Measurements from ENCODE around the gene ALDOB. TPM values are rescaled to one million over a fixed set of nuclear protein-coding genes. Genes with fewer than 3 reads are reported as not detected.

The ALDOB gene
- total RNA-seq, 1 experiment from 2014 or later = not detected

GRCh38 chr9:101383361-101383760 is 52.2 kb downstream of the ALDOB start:
- CTCF ChIA-PET = no interaction called here
- POLR2A ChIA-PET (ENCODE audit: unreplicated experiment) = no interaction called here
- DNase-seq = no peak
- H3K36me3 ChIP-seq (ENCODE audit: low read depth, low read length) = peaks cover 8% of the 10 kb centered on the region; the same call in 1 of the 2 replicates
- H3K79me2 ChIP-seq (ENCODE audit: low read length) = no peaks in the 10 kb centered on the region
- no peak overlapping the region for H3K27ac ChIP-seq (ENCODE audit: low read length)
- H3K4me1 ChIP-seq (ENCODE audit: insufficient read depth, low read length) = no peaks in the 10 kb centered on the region
- ATAC-seq = no peak
- H3F3A ChIP-seq (ENCODE audit: low read length, unreplicated experiment) = no peaks in the 10 kb centered on the region
- no peaks in the 10 kb centered on the region for H4K20me1 ChIP-seq (ENCODE audit: low read length)
- BruUV-seq (replicated peaks) = no TSS peak
- H3K4me3 ChIP-seq (ENCODE audit: low read length) = no peak overlapping the region
- intact Hi-C loops (cut with micrococcal nuclease) = no loop called here
- TF ChIP-seq EZH2phosphoT487 (IDR thresholded peaks at IDR 0.05; ENCODE audit: borderline replicate concordance, low read length) (no peak), EZH2 (IDR thresholded peaks at IDR 0.05; ENCODE audit: low read length, unreplicated experiment) (no peak), CTCF (conservative IDR thresholded peaks at IDR 0.05; ENCODE audit: low read depth, low read length) (no peak)
- H3K27me3 ChIP-seq (ENCODE audit: low read length) = no peaks in the 10 kb centered on the region
- no peak overlapping the region for H3K4me2 ChIP-seq (ENCODE audit: low read length)
- H3K9me3 ChIP-seq (ENCODE audit: low read length) = no peaks in the 10 kb centered on the region
- H2AFZ ChIP-seq (ENCODE audit: low read length) = no peak overlapping the region
- no peak overlapping the region for H3K9ac ChIP-seq (ENCODE audit: low read length)
- no peaks in the 10 kb centered on the region for H3K9me2 ChIP-seq (replicated peaks; ENCODE audit: low read length)

GRCh38 chr9:101381833-101382342 is 53.7 kb downstream of the ALDOB start:
- H3K9me2 ChIP-seq (replicated peaks; ENCODE audit: low read length) = no peaks in the 10 kb centered on the region
- H3K36me3 ChIP-seq (ENCODE audit: low read depth, low read length) = no peaks in the 10 kb centered on the region
- H4K20me1 ChIP-seq (ENCODE audit: low read length) = no peaks in the 10 kb centered on the region
- H2AFZ ChIP-seq (ENCODE audit: low read length) = no peak overlapping the region
- no peaks in the 10 kb centered on the region for H3K4me1 ChIP-seq (ENCODE audit: insufficient read depth, low read length)
- H3K9ac ChIP-seq (ENCODE audit: low read length) = no peak overlapping the region
- ATAC-seq (no peak), DNase-seq (no peak)
- TF ChIP-seq CTCF (conservative IDR thresholded peaks at IDR 0.05; ENCODE audit: low read depth, low read length) (no peak), EZH2phosphoT487 (IDR thresholded peaks at IDR 0.05; ENCODE audit: borderline replicate concordance, low read length) (no peak), EZH2 (IDR thresholded peaks at IDR 0.05; ENCODE audit: low read length, unreplicated experiment) (no peak)
- H3K4me2 ChIP-seq (ENCODE audit: low read length) = no peak overlapping the region
- POLR2A ChIA-PET (ENCODE audit: unreplicated experiment) = no interaction called here
- H3K9me3 ChIP-seq (ENCODE audit: low read length) = no peaks in the 10 kb centered on the region
- intact Hi-C loops (cut with micrococcal nuclease) = no loop called here
- no TSS peak for BruUV-seq (replicated peaks)
- no peaks in the 10 kb centered on the region for H3K79me2 ChIP-seq (ENCODE audit: low read length)
- no peak overlapping the region for H3K4me3 ChIP-seq (ENCODE audit: low read length)
- no peaks in the 10 kb centered on the region for H3F3A ChIP-seq (ENCODE audit: low read length, unreplicated experiment)
- H3K27ac ChIP-seq (ENCODE audit: low read length) = no peak overlapping the region
- CTCF ChIA-PET = no interaction called here
- H3K27me3 ChIP-seq (ENCODE audit: low read length) = no peaks in the 10 kb centered on the region

- Histone ChIP-seq H3K27me3 (ENCODE audit: low read length) (no peaks in the 10 kb centered on the region), H3K27ac (ENCODE audit: low read length) (no peak overlapping the region), H3K36me3 (ENCODE audit: low read depth, low read length) (no peaks in the 10 kb centered on the region), H3K79me2 (ENCODE audit: low read length) (no peaks in the 10 kb centered on the region), H3K4me3 (ENCODE audit: low read length) (no peak overlapping the region), H4K20me1 (ENCODE audit: low read length) (no peaks in the 10 kb centered on the region), H3K4me1 (ENCODE audit: insufficient read depth, low read length) (no peaks in the 10 kb centered on the region), H3K9ac (ENCODE audit: low read length) (no peak overlapping the region), H3K9me2 (replicated peaks; ENCODE audit: low read length) (no peaks in the 10 kb centered on the region), H3F3A (ENCODE audit: low read length, unreplicated experiment) (no peaks in the 10 kb centered on the region), H3K9me3 (ENCODE audit: low read length) (no peaks in the 10 kb centered on the region), H2AFZ (ENCODE audit: low read length) (no peak overlapping the region), H3K4me2 (ENCODE audit: low read length) (no peak overlapping the region)
- ChIA-PET POLR2A (ENCODE audit: unreplicated experiment) (no interaction called here), CTCF (no interaction called here)
- ATAC-seq (no peak), DNase-seq (no peak)
- TF ChIP-seq EZH2 (IDR thresholded peaks at IDR 0.05; ENCODE audit: low read length, unreplicated experiment) (no peak), EZH2phosphoT487 (IDR thresholded peaks at IDR 0.05; ENCODE audit: borderline replicate concordance, low read length) (no peak), CTCF (conservative IDR thresholded peaks at IDR 0.05; ENCODE audit: low read depth, low read length) (no peak)
- no TSS peak for BruUV-seq (replicated peaks)
- intact Hi-C loops (cut with micrococcal nuclease) = no loop called here
Observed at GRCh38 chr9:101381118-101381517, 54.5 kb downstream of the ALDOB start.

All from PC-3 (cell line).